Epithelial cell of prostate (primary cell): ENCODE results near the gene ZMYND8.

Source experiments
- DNase-seq: peaks from one replicate; pipeline ENCODE4 v3.0.0-alpha.2; 2011; ENCODE audit warnings: low read depth, low spot score
- H3K27ac ChIP-seq: fragments of 450-650 bp; 2 replicates; pipeline ENCODE4 v1.5.1; 2017; ENCODE audit warnings: mild to moderate bottlenecking

The ZMYND8 gene

GRCh38 chr20:47354714-47355488, 1.6 kb downstream of the ZMYND8 start:
- H3K27ac ChIP-seq: peak overlapping the region; percentile 100
- DNase-seq: no peak

- no peak for DNase-seq
- peak overlapping the region; percentile 100 for H3K27ac ChIP-seq
Measured at GRCh38 chr20:47354464-47354713, 2.1 kb downstream of the ZMYND8 start.

DNA sequence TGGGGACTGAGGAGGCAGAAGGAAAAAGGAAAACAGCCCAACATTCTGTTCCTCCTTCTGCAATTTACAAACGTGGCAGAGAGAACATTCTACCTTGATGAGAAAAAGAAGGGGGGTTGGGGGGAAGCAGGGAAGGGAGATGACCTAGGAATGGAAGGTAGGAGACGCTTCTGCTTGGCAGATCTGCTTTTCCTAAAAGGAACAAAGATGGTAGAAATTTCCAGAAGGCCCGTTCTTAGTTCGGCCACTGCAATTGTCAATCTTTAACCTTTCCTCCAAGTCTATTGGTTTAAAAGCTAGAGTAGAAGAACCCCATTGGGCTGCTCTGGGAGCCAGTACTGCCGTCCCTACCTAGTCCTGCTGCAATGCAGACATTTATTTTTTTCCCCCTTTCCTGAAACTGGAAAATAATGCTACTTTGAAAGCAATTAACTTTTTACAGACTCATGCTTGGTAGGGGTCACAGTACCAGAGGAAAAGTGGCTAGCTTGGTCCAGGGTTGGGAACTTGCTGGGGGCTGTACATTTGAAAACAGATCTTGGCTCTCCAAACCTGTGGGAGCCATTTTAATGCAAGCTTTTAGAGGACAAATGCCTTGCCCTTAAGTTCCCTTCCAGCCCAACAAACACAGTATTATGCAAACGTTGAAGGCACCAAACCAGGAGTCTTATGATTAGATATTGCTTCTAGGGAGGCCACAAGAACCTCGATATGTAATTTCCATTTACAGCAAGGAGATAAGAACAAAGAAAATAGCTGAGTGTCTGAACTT, 2.6 kb downstream of the ZMYND8 start:
- H3K27ac ChIP-seq: peak overlapping the region; percentile 100
- no peak for DNase-seq

- H3K27ac ChIP-seq: peak overlapping the region; percentile 100
- no peak for DNase-seq
Measured at GRCh38 chr20:47353239-47353691, 3.2 kb downstream of the ZMYND8 start.

GRCh38 chr20:47352332-47353238, 3.9 kb downstream of the ZMYND8 start:
- peak overlapping the region; percentile 100 for H3K27ac ChIP-seq
- no peak for DNase-seq

DNA sequence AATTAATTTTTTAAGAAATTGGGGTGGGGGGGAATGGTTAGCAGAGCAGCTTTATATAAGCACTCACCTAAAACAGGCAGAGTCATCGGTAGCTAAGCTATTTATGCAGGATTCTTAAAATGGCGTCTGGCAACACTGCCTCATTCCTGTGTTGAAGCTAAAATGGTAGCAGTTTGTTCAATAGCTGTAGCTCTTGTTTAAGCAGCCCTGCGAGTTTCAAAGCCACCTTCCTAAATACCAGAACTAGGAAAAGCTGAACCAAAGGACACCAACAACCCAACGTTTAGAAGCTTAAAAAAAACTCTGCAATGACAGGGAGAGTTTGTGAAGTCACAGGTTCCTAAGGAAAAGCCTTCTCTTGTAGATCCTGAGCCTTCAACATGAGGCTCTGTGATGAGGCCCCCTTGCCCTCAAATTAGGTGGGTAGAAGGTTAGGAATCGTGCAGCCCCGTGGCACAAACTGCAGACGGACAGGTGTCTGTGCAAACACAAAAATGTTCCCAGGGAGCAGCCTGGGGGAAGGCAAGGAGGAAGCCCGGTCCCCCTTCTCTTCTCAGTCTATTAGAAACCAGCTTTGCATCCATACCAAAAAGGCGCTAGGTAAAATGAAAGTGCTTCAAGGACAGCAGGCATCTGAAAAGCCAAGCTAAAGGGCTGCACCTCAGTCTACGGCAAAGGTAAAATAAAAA, 4.7 kb downstream of the ZMYND8 start:
- DNase-seq: no peak
- peak overlapping the region; percentile 100 for H3K27ac ChIP-seq

GRCh38 chr20:47350691-47351545, 5.6 kb downstream of the ZMYND8 start:
- H3K27ac ChIP-seq: peak overlapping the region; percentile 100
- no peak for DNase-seq

DNA sequence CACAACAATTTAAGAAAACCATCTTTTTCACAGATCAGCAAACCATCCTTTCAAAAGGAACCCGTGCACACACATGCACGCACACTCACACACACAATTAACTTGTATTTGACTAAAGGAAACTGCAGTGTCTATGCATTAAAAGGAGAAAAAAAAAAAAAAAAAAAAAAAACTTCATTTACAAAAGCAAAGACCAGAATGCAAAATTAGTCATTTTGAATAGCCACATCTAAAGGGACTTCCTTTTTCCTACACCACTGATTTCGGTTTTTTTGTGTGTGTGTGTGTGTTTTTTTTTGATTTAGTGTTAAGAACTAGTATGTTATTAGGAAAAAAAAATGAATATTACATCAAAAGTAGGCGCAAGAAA, 6.3 kb downstream of the ZMYND8 start:
- H3K27ac ChIP-seq: peak overlapping the region; percentile 100
- no peak for DNase-seq

DNA sequence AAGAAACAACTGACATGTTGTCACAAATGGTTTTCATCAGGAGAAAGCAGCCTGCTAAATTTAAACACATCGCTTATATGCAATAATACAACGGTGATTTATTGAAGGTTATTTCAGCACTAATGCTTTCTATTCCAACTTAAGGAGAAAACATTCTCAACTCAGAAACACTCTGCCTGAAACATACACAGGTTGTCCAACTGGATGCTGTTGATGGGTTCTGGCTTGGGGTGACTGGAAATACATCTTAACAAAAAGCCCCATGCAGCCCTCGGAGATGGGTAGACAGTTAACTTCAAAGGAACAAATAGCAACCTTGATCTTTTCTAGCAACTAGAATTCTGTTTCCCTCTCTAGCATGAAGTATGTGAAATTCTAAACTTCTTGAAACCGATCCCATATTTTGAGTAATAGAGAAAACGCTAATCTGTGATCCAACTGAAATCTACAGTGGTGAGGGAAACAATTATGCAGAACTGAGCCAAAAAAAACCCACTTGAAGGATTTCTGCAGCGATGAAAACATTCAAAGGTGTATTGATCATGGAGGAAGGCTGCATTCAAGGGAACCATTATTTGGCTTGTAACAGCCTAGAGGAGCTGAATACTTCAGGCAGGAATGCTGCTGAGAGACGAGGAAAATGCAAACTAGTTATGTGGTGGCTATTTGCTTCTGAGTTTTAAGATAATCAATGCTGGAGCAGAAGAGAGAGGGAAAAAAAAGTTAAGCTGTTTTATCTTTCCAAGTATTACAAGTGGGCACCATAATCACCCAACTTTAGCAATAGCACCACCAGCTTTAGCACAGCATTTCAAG, 6.9 kb downstream of the ZMYND8 start:
- peak overlapping the region; percentile 100 for H3K27ac ChIP-seq
- no peak for DNase-seq

GRCh38 chr20:47348539-47349142, 7.9 kb downstream of the ZMYND8 start:
- peak overlapping the region; percentile 100 for H3K27ac ChIP-seq
- DNase-seq: no peak

- no peak for DNase-seq
- peak overlapping the region; percentile 100 for H3K27ac ChIP-seq
Measured at GRCh38 chr20:47347661-47348435, 8.7 kb downstream of the ZMYND8 start.

DNA sequence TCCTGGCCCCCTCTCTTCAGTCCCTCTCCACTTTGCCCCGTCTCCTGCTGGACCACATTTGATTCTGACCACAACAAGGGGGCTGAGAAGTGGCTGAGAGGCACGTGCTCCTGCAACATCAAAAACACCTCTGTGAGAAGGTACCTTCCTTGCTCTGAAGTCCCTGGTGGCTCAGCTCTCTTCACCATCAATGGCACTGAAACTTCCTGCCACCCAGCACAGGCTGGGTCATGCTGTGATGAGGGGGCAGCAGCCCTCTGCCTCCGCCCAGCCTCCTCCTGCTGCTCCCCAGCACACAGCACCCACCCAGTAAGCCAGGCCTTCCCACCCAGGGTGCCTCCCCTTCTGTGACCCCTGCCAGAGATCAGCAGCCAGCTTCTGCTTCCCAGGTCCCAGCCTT, 10.3 kb downstream of the ZMYND8 start:
- no peak for DNase-seq

DNA sequence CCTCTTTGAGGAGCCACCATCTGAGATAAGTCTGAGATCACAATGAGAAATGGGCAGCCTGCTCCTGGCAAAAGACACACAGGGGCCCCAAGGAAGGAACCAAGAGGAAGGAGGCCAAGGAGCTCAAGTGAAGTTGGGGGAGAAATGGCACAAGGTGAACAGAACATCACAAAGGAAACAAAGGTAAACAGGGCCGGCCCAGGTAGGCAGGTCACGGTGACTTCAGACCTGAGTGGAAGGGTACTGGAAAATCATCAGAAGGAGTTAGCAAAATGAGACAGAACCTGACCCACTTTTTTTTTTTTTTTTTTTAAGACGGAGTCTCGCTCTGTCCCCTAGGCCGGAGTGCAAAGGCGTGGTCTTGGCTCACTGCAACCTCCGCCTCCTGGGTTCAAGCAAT, 11.3 kb downstream of the ZMYND8 start:
- no peak for DNase-seq
- no peak overlapping the region for H3K27ac ChIP-seq

More for the DNA sequence above, 10.3 kb downstream of the ZMYND8 start:
- H3K27ac ChIP-seq: no peak overlapping the region

DNA sequence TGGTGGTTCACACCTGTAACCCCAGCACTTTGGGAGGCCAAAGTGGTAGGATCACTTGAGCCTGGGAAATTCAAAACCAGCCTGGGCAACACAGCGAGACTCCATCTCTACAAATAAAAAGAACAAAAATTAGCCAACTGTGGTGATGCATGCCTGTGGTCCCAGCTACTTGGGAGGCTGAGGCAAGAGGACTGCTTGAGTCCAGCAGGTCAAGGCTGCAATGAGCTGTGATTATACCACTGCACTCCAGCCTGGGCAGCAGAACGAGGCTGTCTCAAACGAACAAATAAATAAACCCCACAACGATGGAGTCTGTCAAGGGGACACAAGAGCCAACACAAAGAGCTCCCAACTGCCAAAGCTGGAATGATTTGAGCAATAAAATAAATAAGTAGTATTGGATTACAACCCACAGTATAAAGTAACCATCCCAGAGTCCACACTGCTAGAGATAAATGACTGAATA, 13.5 kb downstream of the ZMYND8 start:
- no peak overlapping the region for H3K27ac ChIP-seq
- DNase-seq: no peak

DNA sequence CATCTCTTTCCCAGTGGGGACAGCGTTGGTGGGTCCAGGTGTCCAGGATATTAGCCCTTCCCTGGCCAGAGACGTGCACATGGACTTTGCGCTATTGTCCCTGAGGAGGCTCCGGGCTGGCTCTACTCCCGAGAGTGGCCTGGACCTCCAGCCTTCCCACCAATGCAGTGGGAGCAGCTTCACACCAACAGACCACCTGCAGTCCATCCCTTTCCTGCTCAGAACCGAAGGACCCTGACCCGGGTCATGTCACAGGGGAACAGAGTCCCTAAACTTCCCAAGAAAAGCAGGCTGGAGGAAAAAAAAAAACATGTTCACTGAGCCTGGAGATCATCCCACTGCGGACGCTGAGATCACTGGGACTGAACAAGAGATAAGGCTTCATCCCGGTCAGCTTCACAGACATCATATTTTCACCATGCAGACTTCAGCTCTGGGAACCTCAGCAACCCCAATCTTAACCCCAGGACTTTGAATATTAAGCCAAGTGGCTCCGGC, 18.3 kb downstream of the ZMYND8 start:
- H3K27ac ChIP-seq: no peak overlapping the region
- no peak for DNase-seq

DNA sequence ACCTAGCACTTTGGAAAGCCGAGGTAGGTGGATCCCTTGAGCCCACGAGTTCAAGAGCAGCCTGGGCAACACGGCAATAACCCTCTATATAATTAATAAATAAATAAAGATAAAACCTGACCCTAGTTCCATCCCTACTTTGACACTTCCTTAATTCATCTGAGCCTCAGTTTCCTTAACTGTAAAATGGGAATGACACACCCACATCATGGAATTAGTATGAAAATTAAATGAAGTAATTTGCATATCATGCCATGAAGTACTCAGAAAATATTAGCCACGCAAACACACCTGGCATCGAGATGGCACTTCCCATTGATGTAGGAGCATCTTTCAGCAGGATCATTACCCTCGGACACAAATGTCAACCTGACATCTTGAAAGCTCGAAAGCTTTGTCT, 19.1 kb downstream of the ZMYND8 start:
- no peak for DNase-seq
- H3K27ac ChIP-seq: peak overlapping the region; percentile 94

- peak overlapping the region; percentile 94 for H3K27ac ChIP-seq
- no peak for DNase-seq
Measured at GRCh38 chr20:47336129-47336754, 20.3 kb downstream of the ZMYND8 start.
